WERI-Rb-1 (cell line): ENCODE measurements around the gene MMP11.

ENCODE experiments used
- DNase-seq: peaks from one replicate; pipeline ENCODE4 v3.0.0-alpha.2; 2020
- H3K27ac ChIP-seq: fragments of 250-450 bp; sonication (Bioruptor Pico); 2 replicates; pipeline ENCODE4 v1.5.1; 2020; ENCODE audit warnings: mild to moderate bottlenecking, moderate library complexity
- H3K27me3 ChIP-seq: fragments of 250-450 bp; sonication (Bioruptor Pico); 2 replicates; pipeline ENCODE4 v1.5.1; 2021; ENCODE audit warnings: mild to moderate bottlenecking, low read depth, moderate library complexity; ENCODE audit not compliant: insufficient read depth, severe bottlenecking
- H3K36me3 ChIP-seq: fragments of 250-450 bp; sonication (Bioruptor Pico); 2 replicates; pipeline ENCODE4 v1.5.1; 2020; ENCODE audit warnings: mild to moderate bottlenecking, moderate library complexity
- H3K4me3 ChIP-seq: 2 replicates; pipeline ENCODE4 v1.5.1; 2011; ENCODE audit warnings: low read depth, mild to moderate bottlenecking, control low read depth, low read length
- H3K9me3 ChIP-seq: fragments of 250-450 bp; sonication (Bioruptor Pico); 2 replicates; pipeline ENCODE4 v1.5.1; 2021; ENCODE audit warnings: mild to moderate bottlenecking, moderate library complexity; ENCODE audit not compliant: severe bottlenecking
- CTCF ChIP-seq: IDR thresholded peaks from 2 replicates; pipeline ENCODE4 v1.5.1; 2011; ENCODE audit warnings: low read depth, mild to moderate bottlenecking, control low read depth, inconsistent platforms, low read length

MMP11 gene

GRCh38 chr22:23804781-23805291 lies 32.2 kb downstream of the MMP11 start:
- Histone ChIP-seq H3K27me3 (no peaks in the 10 kb centered on the region), H3K27ac (peak overlapping the region; percentile 70), H3K36me3 (peaks cover 75% of the 10 kb centered on the region), H3K4me3 (no peak overlapping the region), H3K9me3 (no peaks in the 10 kb centered on the region)
- peak; percentile 63 for DNase-seq
- TF ChIP-seq CTCF, result no peak

- no peak overlapping the region for H3K27ac ChIP-seq
- DNase-seq, result no peak
- no peaks in the 10 kb centered on the region for H3K9me3 ChIP-seq
- no peak overlapping the region for H3K4me3 ChIP-seq
- TF ChIP-seq CTCF, result no peak
- H3K36me3 ChIP-seq, result peaks cover 72% of the 10 kb centered on the region
- no peaks in the 10 kb centered on the region for H3K27me3 ChIP-seq
These were observed 34.2 kb downstream of the MMP11 start for GRCh38 chr22:23806837-23807236.

GRCh38 chr22:23812378-23812777 lies 39.7 kb downstream of the MMP11 start:
- no peak for TF ChIP-seq CTCF
- no peak overlapping the region for H3K4me3 ChIP-seq
- H3K27me3 ChIP-seq, result no peaks in the 10 kb centered on the region
- peaks cover 59% of the 10 kb centered on the region for H3K36me3 ChIP-seq
- H3K9me3 ChIP-seq, result no peaks in the 10 kb centered on the region
- H3K27ac ChIP-seq, result no peak overlapping the region; the same call in 1 of the 2 replicates
- no peak for DNase-seq

GRCh38 chr22:23815541-23816155 lies 43.0 kb downstream of the MMP11 start:
- peak overlapping the region; percentile 53 for H3K27ac ChIP-seq
- H3K4me3 ChIP-seq, result no peak overlapping the region
- DNase-seq, result no peak
- no peaks in the 10 kb centered on the region for H3K27me3 ChIP-seq
- TF ChIP-seq CTCF, result no peak
- no peaks in the 10 kb centered on the region for H3K9me3 ChIP-seq
- peaks cover 84% of the 10 kb centered on the region for H3K36me3 ChIP-seq

GRCh38 chr22:23816156-23816976 lies 43.7 kb downstream of the MMP11 start:
- Histone ChIP-seq H3K27ac (peak overlapping the region; percentile 53), H3K27me3 (no peaks in the 10 kb centered on the region), H3K4me3 (no peak overlapping the region), H3K36me3 (peaks cover 84% of the 10 kb centered on the region), H3K9me3 (no peaks in the 10 kb centered on the region)
- TF ChIP-seq CTCF, result no peak
- peak; percentile 45 for DNase-seq
